Measurements from ENCODE around the gene KHDC4.

The KHDC4 gene

DNA sequence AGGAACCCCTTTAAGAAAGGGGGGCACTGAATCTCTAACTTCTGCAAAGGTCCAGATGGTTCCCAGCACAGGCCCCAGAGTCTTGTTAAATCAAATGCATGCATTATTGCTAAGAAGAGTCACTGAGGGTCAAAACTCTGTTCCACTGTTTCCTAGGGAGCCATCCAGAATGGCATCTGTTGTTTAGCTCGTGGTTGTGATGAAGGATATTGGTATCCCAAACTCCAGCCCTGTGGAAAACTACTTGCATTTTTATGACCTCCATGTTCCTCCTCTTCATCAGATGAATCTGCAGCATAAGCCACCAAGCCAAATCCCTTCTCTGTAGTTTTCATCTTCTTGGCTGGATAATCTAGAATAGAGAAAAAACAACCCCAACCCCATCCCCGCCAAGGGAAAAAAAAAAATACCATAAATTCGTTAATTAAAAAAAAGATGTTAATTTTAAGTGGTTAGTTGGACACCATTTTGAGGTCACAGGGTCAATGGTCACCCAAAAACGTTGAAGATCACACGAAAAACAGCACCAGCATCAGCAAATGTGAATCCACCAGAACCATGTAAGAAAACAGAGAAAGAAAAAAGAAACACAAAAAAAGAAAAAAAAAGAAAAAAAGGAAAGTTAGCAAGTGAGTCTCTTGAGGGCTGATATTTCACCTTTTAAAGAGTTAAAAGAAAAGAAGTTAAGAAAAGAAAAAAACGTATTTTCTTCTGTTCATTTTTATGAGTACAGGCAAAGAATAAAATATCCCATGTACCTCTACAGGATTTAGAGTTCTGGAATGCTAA is 20.1 kb downstream of the KHDC4 start:
- TF ChIP-seq GATA3 (IDR thresholded peaks at IDR 0.05; ENCODE audit: low read depth, low read length) = no peak
- TF ChIP-seq GATA2 (IDR thresholded peaks at IDR 0.05; ENCODE audit: low read depth, low read length) = no peak

DNA sequence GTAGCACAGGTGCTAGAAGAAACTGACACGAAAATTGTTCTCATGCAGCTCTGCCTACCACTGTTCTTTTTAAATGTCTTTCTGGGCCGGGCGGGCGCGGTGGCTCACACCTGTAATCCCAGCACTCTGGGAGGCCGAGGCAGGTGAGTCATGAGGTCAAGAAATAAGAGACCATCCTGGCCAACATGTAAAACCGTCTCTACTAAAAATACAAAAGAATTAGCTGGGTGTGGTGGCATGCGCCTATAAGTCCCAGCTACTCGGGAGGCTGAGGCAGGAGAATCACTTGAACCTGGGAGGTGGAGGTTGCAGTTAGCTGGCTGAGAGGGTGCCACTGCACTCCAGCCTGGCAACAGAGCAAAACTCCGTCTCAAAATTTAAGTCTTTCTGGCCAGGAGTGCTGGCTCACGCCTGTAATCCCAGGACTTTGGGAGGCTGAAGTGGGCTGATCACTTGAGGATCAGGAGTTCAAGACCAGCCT is 22.1 kb downstream of the KHDC4 start:
- no peak for TF ChIP-seq GATA2 (IDR thresholded peaks at IDR 0.05; ENCODE audit: low read depth, low read length)

DNA sequence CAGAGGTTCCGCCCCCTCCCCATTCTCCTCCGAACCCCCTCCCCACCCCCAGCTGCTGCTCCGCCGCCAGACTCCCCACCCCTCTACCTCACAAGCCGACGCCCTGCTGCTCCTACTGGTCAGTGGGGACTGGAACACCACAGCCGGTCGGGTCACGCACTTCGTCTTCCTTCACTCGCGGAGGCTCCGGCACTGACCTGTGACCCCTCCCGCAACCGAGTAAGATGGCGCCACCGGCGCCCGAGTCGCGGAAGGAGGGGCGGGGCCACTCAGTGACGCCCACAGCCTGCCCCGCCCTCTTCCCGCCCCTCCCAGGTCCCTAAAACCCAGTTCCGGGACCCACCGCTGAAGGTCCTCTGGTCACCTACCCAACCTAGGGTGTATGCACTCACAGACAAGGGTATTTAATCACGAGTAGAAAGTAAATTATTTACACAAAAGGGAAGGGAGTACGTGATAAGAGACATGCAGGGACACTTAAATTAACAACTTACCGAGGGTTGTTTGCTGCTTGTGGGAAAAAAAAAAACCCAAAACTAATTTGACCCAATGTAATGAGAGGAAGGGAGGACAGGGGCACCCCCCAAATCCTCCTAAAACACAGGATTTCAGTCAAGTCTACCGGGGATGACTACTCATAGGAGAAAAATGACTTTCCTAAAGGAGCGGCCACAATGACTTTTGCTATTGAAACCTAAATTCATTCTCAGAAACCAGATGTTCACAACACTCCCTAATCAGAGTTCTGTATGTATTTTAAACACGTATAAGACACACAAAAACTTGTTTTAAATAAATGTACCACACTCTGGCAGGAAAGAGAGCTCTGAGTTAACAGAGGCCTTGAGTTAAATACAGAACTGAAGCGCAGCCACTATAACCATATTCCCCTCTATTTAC is 22.8 kb downstream of the KHDC4 start, which contains the start of gene RIT1:
Gene RIT1, minus strand, starts transcription at position 194 of the 900 bp plus-strand sequence. CDS start 588 bp downstream, outside the sequence.
- no peak for TF ChIP-seq GATA3 (IDR thresholded peaks at IDR 0.05; ENCODE audit: low read depth, low read length)
- TF ChIP-seq GATA2 (IDR thresholded peaks at IDR 0.05; ENCODE audit: low read depth, low read length) = no peak

GRCh38 chr1:155910621-155911121 is 23.5 kb downstream of the KHDC4 start:
- no peak for TF ChIP-seq GATA2 (IDR thresholded peaks at IDR 0.05; ENCODE audit: low read depth, low read length)
- no peak for TF ChIP-seq GATA3 (IDR thresholded peaks at IDR 0.05; ENCODE audit: low read depth, low read length)

GRCh38 chr1:155909894-155910293 is 24.3 kb downstream of the KHDC4 start:
- no peak for TF ChIP-seq GATA3 (IDR thresholded peaks at IDR 0.05; ENCODE audit: low read depth, low read length)
- TF ChIP-seq GATA2 (IDR thresholded peaks at IDR 0.05; ENCODE audit: low read depth, low read length) = no peak

DNA sequence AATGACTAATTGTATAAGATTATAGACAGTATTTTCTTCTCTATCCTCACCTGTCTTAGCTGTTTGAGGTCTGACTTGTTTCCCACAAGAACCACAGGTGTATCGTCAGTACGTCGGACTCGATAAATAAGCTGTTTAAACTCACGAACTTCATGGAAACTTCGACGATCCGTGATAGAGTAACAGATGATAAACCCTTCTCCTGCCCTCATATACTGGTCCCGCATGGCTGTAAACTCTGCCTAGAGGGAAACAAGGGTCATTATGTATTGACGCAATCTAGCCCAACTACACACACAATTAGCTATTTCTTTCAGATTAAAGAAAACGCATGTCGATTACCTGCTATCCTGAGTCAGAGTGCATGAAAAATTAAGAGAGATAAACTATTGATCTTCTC is 30.0 kb downstream of the KHDC4 start:
- no peak for TF ChIP-seq GATA2 (IDR thresholded peaks at IDR 0.05; ENCODE audit: low read depth, low read length)
- TF ChIP-seq GATA3 (IDR thresholded peaks at IDR 0.05; ENCODE audit: low read depth, low read length) = no peak

DNA sequence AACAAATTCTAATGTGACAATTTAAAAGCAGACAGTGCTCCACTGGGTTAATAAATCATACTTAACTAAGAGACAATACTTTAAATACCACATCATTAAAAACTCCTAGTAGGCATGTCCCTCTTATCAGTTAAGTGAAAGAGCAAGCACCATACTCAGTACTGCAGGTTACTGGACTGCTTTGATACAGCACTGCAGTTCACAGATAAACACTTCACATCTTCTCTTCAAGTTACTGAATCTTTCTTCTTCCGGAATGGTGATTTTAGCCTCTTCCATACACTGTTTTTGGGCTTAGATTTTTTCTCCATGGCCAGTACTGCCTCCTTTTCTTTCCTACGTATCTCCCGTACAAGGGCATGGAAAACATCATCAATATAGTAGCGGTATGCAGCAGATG is 34.1 kb downstream of the KHDC4 start:
- TF ChIP-seq GATA2 (IDR thresholded peaks at IDR 0.05; ENCODE audit: low read depth, low read length) = no peak
- TF ChIP-seq GATA3 (IDR thresholded peaks at IDR 0.05; ENCODE audit: low read depth, low read length) = no peak

GRCh38 chr1:155899683-155900082 is 34.5 kb downstream of the KHDC4 start:
- no peak for TF ChIP-seq GATA3 (IDR thresholded peaks at IDR 0.05; ENCODE audit: low read depth, low read length)
- no peak for TF ChIP-seq GATA2 (IDR thresholded peaks at IDR 0.05; ENCODE audit: low read depth, low read length)

- TF ChIP-seq GATA2 (IDR thresholded peaks at IDR 0.05; ENCODE audit: low read depth, low read length) = no peak
Measured at GRCh38 chr1:155898888-155899287, 35.3 kb downstream of the KHDC4 start.

DNA sequence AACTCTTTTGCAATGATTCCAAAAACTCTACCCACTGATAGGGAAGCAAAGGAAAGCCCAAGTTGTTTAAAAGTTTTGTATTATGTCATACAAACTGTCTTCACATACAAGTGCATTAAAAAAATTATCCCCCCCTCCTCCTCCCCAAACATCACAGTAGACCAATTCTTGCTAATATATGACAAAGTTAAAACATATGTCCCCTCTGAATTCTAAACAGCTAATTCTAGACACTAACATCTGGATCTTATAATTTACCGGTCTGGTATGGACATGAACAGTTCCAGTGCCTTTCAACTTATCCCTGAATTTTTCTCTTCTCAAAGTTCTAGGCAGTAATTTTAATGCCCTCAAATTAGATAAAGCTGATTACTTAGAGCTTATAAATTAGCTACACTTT is 36.5 kb downstream of the KHDC4 start:
- TF ChIP-seq GATA2 (IDR thresholded peaks at IDR 0.05; ENCODE audit: low read depth, low read length) (no peak), GATA3 (IDR thresholded peaks at IDR 0.05; ENCODE audit: low read depth, low read length) (no peak)

DNA sequence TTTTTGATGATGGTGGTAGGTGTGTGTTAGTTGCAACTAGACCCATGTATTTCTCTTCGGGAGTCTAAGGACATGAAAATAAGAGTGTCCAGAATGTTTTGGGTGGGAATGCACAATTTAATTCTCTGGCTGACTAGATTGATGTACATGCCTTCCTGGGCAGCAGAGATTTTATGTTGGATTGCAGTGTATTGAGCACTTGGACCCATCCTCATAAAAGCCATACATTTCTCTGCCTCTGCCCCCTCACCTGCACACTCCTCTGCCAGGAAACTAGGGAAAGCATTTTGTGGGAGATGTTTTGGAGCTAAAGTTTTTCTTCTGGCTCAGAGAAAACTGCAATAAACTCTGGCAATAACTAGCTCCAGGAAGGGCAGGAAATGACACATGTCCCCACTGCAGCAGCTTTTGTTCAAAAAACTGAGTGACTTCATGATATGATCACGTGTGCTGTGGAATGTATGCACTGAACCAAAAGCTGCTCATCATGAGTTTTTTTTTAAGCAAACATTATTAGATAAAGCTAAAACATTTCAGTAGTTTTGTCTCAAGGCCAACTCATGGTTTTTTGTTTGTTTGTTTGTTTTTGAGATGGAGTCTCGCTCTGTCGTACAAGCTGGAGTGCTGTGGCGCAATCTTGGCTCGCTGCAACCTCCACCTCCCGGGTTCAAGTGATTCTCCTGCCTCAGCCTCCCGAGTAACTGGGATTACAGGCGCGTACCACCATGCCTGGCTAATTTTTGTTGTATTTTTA is 40.6 kb downstream of the KHDC4 start:
- TF ChIP-seq GATA2 (IDR thresholded peaks at IDR 0.05; ENCODE audit: low read depth, low read length) (no peak), GATA3 (IDR thresholded peaks at IDR 0.05; ENCODE audit: low read depth, low read length) (no peak)

DNA sequence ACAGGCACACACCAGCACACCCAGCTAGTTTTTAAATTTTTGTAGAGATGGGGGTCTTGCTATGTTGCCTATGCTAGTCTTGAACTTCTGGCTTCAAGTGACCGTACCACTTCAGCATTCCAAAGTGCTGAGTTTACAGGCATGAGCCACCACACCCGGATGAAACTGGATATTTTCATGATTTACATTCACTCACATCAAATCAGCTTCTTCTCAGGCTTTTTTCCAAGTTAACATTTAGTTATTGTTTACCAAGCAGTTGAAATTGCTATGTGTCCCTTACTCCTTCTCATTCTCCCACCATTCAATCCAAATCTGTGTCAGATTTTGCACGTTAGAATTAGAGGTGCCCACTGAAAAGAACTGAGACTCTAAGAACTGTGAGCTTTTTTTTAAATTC is 41.4 kb downstream of the KHDC4 start:
- TF ChIP-seq GATA2 (IDR thresholded peaks at IDR 0.05; ENCODE audit: low read depth, low read length) = no peak
- TF ChIP-seq GATA3 (IDR thresholded peaks at IDR 0.05; ENCODE audit: low read depth, low read length) = no peak

DNA sequence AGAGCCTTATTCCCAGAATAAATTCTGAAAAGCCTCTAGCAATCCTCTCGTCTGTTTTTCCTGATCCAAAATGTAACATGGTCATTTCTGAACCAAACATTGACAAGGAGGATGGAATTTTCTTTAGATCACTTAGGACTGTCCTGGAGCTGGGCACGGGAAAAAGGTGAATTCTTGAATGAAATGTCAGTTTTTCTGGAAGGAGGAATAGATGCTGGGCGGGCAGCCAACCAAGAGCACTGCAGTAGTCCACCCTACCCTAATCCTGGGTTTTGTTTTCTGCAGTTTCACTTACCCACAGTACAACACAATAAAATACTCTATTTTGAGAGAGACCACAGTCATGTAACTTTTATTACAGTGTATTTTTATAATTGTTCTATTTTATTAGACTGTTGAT is 44.0 kb downstream of the KHDC4 start:
- no peak for TF ChIP-seq GATA3 (IDR thresholded peaks at IDR 0.05; ENCODE audit: low read depth, low read length)
- no peak for TF ChIP-seq GATA2 (IDR thresholded peaks at IDR 0.05; ENCODE audit: low read depth, low read length)

DNA sequence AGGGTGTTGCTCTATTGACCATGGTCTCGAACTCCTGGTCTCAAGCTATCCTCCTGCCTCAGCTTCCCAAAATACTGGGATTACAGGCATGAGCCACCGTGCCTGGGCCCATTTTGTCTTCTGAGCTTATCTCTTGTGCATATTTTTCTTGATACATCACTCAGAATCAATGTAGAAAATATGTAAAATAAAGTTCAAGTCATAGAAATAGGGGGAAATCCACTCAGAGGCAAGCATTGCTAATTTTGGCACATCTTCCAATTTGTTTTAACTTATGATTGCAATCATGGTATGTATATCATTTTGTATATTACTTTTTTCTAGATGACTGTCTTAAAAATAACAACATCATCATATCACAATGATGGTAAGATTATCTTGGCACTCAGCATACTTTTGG is 44.6 kb downstream of the KHDC4 start:
- no peak for TF ChIP-seq GATA2 (IDR thresholded peaks at IDR 0.05; ENCODE audit: low read depth, low read length)
- no peak for TF ChIP-seq GATA3 (IDR thresholded peaks at IDR 0.05; ENCODE audit: low read depth, low read length)
